Keratinocyte (primary cell): ENCODE data around the gene BCAS3. TPM values are rescaled to one million over a fixed set of nuclear protein-coding genes. Genes with fewer than 3 reads are reported as not detected.

Source experiments
- DNase-seq: peaks from one replicate; pipeline ENCODE4 v3.0.0-alpha.2; 2011; ENCODE audit warnings: low read depth, missing footprints, low spot score
- FAIRE-seq: peaks from 2 replicates; lab custom pipeline; 2011; peaks lifted over from hg19 to GRCh38; lab: Jason Lieb, UNC
- H2AFZ ChIP-seq: 2 replicates; pipeline ENCODE4 v1.6.0; 2012; ENCODE audit warnings: low read length, control low read depth, inconsistent platforms; ENCODE audit not compliant: control insufficient read depth
- H3K27ac ChIP-seq: 2 replicates; pipeline ENCODE4 v1.5.1; 2011; ENCODE audit warnings: low read length; ENCODE audit not compliant: control insufficient read depth, insufficient read depth
- H3K27me3 ChIP-seq: 3 replicates; pipeline ENCODE4 v1.6.0; 2011; ENCODE audit warnings: low read length; ENCODE audit not compliant: control insufficient read depth, insufficient read depth; ENCODE audit errors: extremely low read depth
- H3K36me3 ChIP-seq, 2 experiments: 2 replicates in 1 of 2; 3 replicates in 1 of 2; pipeline ENCODE4 v1.5.1; 2011; ENCODE audit warnings: low read length in 2 of 2, mild to moderate bottlenecking in 1 of 2; ENCODE audit not compliant: control insufficient read depth in 2 of 2, insufficient read depth in 2 of 2; ENCODE audit errors: extremely low read depth in 1 of 2
- H3K4me1 ChIP-seq: 3 replicates; pipeline ENCODE4 v1.5.1; 2011; ENCODE audit warnings: low read length; ENCODE audit not compliant: control insufficient read depth, insufficient read depth; ENCODE audit errors: extremely low read depth
- H3K4me2 ChIP-seq: 3 replicates; pipeline ENCODE4 v1.6.0; 2011; ENCODE audit warnings: low read depth, low read length; ENCODE audit not compliant: control insufficient read depth, insufficient read depth; ENCODE audit errors: extremely low read depth
- H3K4me3 ChIP-seq, 3 experiments: fragments of 200-600 bp in 1 of 3; sonication (generic) in 1 of 3; 2 replicates in 2 of 3; 3 replicates in 1 of 3; pipeline ENCODE4 v1.5.1; 2011 to 2016; ENCODE audit warnings: low read length in 3 of 3, mild to moderate bottlenecking in 3 of 3, control low read depth in 2 of 3, inconsistent platforms in 1 of 3, low read depth in 1 of 3, mixed read lengths in 1 of 3, mixed run types in 1 of 3, moderate library complexity in 1 of 3; ENCODE audit not compliant: control insufficient read depth in 2 of 3, insufficient read depth in 2 of 3; ENCODE audit errors: extremely low read depth in 1 of 3
- H3K79me2 ChIP-seq: 2 replicates; pipeline ENCODE4 v1.6.0; 2012; ENCODE audit warnings: low read length; ENCODE audit not compliant: control insufficient read depth, insufficient read depth
- H3K9ac ChIP-seq: 3 replicates; pipeline ENCODE4 v1.6.0; 2011; ENCODE audit warnings: low read length; ENCODE audit not compliant: control insufficient read depth, insufficient read depth; ENCODE audit errors: extremely low read depth
- H3K9me1 ChIP-seq: 3 replicates; pipeline ENCODE4 v1.6.0; 2011; ENCODE audit warnings: low read length; ENCODE audit not compliant: control insufficient read depth, insufficient read depth; ENCODE audit errors: extremely low read depth
- H3K9me3 ChIP-seq: 2 replicates; pipeline ENCODE4 v1.5.1; 2012; ENCODE audit warnings: low read depth, low read length; ENCODE audit not compliant: control insufficient read depth
- H4K20me1 ChIP-seq: 3 replicates; pipeline ENCODE4 v1.6.0; 2011; ENCODE audit warnings: low read length; ENCODE audit not compliant: control insufficient read depth, insufficient read depth; ENCODE audit errors: extremely low read depth
- EZH2 ChIP-seq: IDR thresholded peaks from one replicate; pipeline ENCODE4 v1.6.1; 2012; ENCODE audit warnings: inconsistent platforms, mild to moderate bottlenecking, low read length, moderate library complexity
- dilution Hi-C: fragments of 300-500 bp; cut with MboI; formaldehyde crosslinking; loops from one replicate; pipeline ENCODE4 v1.7.0; 2020; ENCODE audit warnings: low sequenced_read_pairs; ENCODE audit not compliant: extremely low pct_ligation_motif_present
- polyA plus RNA-seq, 5 experiments: library from polyadenylated mRNA; depleted of rRNA in 3 of 5; stranded (reverse) in 3 of 5; stranded (forward) in 1 of 5; unstranded in 1 of 5; fragments of >200 nt; gene quantifications; 1 replicate in 1 of 5; 2 replicates in 3 of 5; 3 replicates in 1 of 5; pipeline versions ENCODE4 v1.2.1 to v1.2.3, GENCODE V29; 2011 to 2012; ENCODE audit warnings: missing spikeins in 2 of 5, low read depth in 1 of 5, low replicate concordance in 1 of 5
- TF ChIP-seq, protein P1 (sequence below), 3 experiments: IDR thresholded peaks in 1 of 3; conservative IDR thresholded peaks in 1 of 3; optimal IDR thresholded peaks in 1 of 3; 2 replicates in 2 of 3; 3 replicates in 1 of 3; pipeline versions ENCODE3 to v1.5.1; 2011; ENCODE audit warnings: low read length in 3 of 3, mild to moderate bottlenecking in 3 of 3, moderate library complexity in 2 of 3, control low read depth in 1 of 3, inconsistent platforms in 1 of 3; ENCODE audit not compliant: insufficient read depth in 2 of 3; ENCODE audit errors: extremely low read depth in 1 of 3

Gene BCAS3
- polyA plus RNA-seq, 1 donor (not counting 4 experiments of a cell fraction or from before 2014, with no cell fraction given), result 11.8 TPM

DNA sequence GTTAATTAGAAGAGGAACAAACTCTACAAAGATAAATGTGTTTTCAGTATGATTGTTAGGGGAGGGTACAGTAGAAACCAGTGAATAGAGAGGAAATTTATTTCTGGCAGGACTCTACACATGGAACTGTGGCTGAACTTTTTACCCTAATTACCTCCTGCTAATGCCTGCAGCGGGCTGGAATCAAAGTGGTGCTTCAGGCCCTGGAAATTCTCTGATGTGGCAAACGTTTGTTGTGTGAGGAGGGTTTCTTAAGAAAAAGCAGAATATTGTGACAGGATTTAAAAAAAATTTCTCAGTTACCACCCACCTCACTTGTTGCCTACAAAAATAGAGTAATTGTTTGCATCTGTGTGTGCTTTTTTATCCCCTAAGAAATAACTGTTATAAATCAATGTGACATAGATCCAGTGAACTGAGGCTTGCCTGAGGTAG is 154.5 kb downstream of the BCAS3 start:
- TF ChIP-seq, protein P1, sequence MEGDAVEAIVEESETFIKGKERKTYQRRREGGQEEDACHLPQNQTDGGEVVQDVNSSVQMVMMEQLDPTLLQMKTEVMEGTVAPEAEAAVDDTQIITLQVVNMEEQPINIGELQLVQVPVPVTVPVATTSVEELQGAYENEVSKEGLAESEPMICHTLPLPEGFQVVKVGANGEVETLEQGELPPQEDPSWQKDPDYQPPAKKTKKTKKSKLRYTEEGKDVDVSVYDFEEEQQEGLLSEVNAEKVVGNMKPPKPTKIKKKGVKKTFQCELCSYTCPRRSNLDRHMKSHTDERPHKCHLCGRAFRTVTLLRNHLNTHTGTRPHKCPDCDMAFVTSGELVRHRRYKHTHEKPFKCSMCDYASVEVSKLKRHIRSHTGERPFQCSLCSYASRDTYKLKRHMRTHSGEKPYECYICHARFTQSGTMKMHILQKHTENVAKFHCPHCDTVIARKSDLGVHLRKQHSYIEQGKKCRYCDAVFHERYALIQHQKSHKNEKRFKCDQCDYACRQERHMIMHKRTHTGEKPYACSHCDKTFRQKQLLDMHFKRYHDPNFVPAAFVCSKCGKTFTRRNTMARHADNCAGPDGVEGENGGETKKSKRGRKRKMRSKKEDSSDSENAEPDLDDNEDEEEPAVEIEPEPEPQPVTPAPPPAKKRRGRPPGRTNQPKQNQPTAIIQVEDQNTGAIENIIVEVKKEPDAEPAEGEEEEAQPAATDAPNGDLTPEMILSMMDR (optimal IDR thresholded peaks at IDR 0.05 in 1 of 3, IDR thresholded peaks at IDR 0.05 in 1 of 3, conservative IDR thresholded peaks at IDR 0.05 in 1 of 3; ENCODE audit: extremely low read depth in 1 of 3, insufficient read depth in 2 of 3, low read length in 3 of 3), result no peak
- no peak for TF ChIP-seq EZH2
- H2AFZ ChIP-seq, result no peak overlapping the region
- H3K4me1 ChIP-seq, result no peaks in the 10 kb centered on the region
- no peak overlapping the region for H3K27ac ChIP-seq
- FAIRE-seq (no peak), DNase-seq (no peak)
- no peaks in the 10 kb centered on the region for H3K79me2 ChIP-seq
- H3K9me1 ChIP-seq, result no peaks in the 10 kb centered on the region
- H3K36me3 ChIP-seq, result no peaks in the 10 kb centered on the region
- no peak overlapping the region for H3K4me2 ChIP-seq
- H3K4me3 ChIP-seq, result no peak overlapping the region
- H3K9me3 ChIP-seq, result no peaks in the 10 kb centered on the region
- dilution Hi-C loops, result no loop called here
- H3K27me3 ChIP-seq, result no peaks in the 10 kb centered on the region
- no peaks in the 10 kb centered on the region for H4K20me1 ChIP-seq
- H3K9ac ChIP-seq, result no peak overlapping the region

DNA sequence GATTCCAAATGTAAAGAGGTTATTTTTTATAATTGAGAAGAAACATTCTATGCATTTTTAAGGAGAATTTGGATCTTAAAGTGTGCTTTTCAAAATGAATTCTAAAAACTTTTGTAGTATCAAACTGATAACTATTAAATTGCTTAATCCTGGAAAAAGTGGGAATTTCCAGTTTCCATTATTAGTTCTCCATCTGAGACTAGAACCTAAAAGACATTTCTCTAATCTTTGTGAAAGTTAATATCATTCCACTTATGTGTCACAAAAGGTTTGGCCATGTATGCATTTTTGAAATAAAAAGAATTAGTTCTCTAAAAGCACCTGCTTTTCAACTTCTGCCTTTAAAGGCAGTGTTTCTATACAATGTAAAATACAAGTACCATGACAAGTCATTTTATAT is 155.0 kb downstream of the BCAS3 start:
- H2AFZ ChIP-seq, result no peak overlapping the region
- H3K4me2 ChIP-seq, result no peak overlapping the region
- H3K9ac ChIP-seq, result no peak overlapping the region
- TF ChIP-seq, protein P1 (optimal IDR thresholded peaks at IDR 0.05 in 1 of 3, IDR thresholded peaks at IDR 0.05 in 1 of 3, conservative IDR thresholded peaks at IDR 0.05 in 1 of 3; ENCODE audit: extremely low read depth in 1 of 3, insufficient read depth in 2 of 3, low read length in 3 of 3), result no peak
- TF ChIP-seq EZH2, result no peak
- no peaks in the 10 kb centered on the region for H3K9me3 ChIP-seq
- no peaks in the 10 kb centered on the region for H3K79me2 ChIP-seq
- H4K20me1 ChIP-seq, result no peaks in the 10 kb centered on the region
- no peak for DNase-seq
- H3K27me3 ChIP-seq, result no peaks in the 10 kb centered on the region
- FAIRE-seq, result no peak
- no peak overlapping the region for H3K4me3 ChIP-seq
- no peak overlapping the region for H3K27ac ChIP-seq
- H3K9me1 ChIP-seq, result no peaks in the 10 kb centered on the region
- no peaks in the 10 kb centered on the region for H3K4me1 ChIP-seq
- H3K36me3 ChIP-seq, result no peaks in the 10 kb centered on the region
- dilution Hi-C loops, result no loop called here
